Left colon (tissue), 2 donors: ENCODE data around the gene RAP1GAP2. TPM values are rescaled to one million over a fixed set of nuclear protein-coding genes. Genes with fewer than 3 reads are reported as not detected.
"Not testable (repeated sequence)": the region's sequence is repeated elsewhere in the genome, so short reads cannot be mapped to it uniquely, and the experiment has no call there.

Experiments used
- ATAC-seq: fragments of 200-7000 bp; cut with Tn5 transposase; one replicate; pipeline ENCODE4 v1.9.1; 2020; ENCODE audit warnings: mild to moderate bottlenecking, moderate library complexity
- DNase-seq, 2 donors: peaks; one replicate each; pipeline ENCODE4 v3.0.0-alpha.2; 2020
- intact Hi-C, 2 donors: fragments of 100-400 bp; cut with DNase I in 1 of 2; cut with micrococcal nuclease in 1 of 2; formaldehyde crosslinking; loops; one replicate each; pipeline versions ENCODE4 v1.11.2 to v1.14.0; 2022; cut with DNase I, micrococcal nuclease
- total RNA-seq, 2 donors: library from RNA; stranded (reverse); fragmentation: NEBNext Ultra II Directional; extraction: Animal tissue kit (Norgen Biotek cat#: 25700); gene quantifications; one replicate each; pipeline ENCODE4 v1.2.1, GENCODE V29; 2021
- donor health status: DM: no; HTN: no; CAD: no.
- donor health status: DM: yes; HTN: yes; CAD: no.

Gene RAP1GAP2
- total RNA-seq, 2 donors from 2014 or later = 40.8 to 55.2 TPM

DNA sequence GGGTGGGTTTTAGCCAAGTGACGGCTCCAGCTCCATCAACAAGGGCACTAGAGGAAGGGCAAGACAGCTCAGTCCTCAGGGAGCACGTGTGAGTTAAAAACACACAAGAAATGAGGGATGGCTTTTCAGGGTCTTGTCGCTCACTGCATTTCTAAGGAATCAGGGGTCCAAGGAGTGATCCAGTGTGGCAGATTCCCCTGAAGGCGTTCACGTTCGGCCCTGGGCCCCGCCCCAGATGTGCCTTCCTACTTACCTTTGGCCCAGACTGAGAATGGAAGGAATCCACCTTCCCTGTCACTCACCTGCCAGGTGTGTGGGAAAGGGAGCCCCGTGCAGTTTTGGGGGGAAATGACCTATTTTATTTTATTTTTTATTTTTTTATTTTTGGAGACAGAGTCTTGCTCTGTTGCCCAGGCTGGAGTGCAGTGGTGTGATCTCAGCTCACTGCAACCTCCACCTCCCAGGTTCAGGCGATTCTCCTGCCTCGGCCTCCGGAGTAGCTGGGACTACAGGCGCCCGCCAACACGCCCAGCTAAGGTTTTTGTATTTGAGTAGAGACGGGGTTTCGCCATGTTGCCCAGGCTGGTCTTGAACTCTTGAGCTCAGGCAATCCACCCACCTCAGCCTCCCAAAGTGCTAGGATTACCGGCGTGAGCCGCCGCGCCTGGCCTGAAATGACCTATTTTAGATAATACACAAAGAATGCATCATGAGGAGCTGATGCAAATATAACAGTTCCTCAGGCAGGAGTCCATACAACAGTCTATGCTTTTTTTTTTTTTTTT lies 195.3 kb downstream of the RAP1GAP2 start:
- ATAC-seq, DNase-seq, intact Hi-C loops: not testable (repeated sequence)

DNA sequence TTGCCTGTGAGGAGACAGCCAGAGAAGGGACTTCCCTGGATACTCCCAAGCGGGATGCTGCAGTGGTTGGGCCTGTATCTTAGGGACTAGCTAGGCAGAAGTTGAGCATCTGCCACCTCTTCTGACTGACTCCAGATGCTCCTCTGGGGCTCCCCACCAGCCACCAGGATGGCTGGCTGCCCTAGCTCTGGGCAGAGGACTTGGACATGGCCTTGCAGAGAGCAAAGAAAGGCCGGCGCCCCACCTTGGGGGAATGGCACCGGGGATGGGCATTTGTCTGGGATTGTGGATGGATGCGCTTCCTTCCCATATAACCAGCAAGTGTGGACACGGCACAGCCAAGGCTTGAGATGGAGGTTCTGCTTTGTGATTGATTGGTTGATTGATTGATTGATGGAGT lies 198.2 kb downstream of the RAP1GAP2 start:
- ATAC-seq = no peak
- DNase-seq = no peak
- intact Hi-C loops = no loop called here

DNA sequence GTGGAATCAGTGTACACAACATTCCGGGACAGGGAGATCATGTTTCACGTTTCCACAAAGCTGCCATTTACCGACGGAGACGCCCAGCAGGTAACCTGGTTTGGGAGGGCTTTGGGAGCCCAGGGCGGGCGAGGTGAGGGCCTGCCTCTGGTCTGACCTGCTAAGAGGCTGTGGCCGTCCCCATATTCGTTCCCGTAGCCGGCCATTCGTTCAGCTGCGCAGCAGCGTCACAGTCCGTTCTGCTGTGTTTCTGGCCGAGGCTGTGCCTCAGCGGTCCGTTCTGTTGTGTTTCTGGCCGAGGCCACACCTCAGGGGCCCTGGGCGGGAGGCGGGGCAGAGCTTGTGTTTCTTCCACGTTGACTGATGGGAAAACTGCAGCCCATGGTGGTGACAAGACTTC lies 199.1 kb downstream of the RAP1GAP2 start:
- intact Hi-C loops = no loop called here
- ATAC-seq (no peak), DNase-seq (no peak)

DNA sequence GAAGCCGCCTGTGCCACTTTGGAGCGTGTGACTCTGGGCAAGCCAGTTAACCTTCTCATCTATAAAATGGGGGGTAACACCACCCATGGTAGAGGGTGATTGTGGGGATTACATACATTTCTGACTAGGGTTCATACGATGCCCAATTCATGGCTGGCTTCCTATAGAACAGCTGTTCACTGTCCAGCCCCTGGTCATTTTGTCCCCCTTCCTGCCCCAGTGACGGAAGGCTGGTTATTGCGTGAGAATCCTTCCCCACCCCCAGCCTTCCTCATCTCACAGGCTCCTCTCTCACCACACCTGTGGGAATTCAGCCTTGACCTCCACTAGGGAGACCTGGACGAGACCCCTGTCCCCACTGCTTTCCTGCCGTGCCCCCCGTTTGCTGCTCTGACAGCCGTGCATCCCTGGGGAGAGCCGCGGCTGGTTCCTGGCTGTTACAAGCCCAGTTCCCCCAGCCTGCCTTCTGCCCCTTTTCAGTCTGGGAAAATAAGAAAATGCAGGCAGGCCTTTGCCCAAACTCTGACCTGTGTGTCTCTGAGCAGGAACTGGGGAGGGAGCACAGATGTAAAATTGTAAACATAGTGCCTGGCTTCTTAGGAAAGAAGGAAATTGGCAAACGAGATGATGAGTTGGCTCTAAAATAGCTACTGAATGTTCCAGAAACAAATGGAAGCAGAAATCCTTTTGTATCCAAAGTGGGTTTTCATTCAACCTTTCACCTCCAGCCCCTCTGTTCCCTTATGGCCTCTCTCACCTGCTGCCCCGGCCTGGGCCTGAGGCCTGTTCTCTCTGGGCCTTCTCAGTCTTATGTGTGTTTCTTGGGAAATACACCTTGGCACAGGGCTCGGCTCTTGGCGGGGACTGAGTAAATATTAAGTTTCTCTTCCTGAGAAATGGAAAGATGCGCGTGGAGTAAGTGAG lies 199.9 kb downstream of the RAP1GAP2 start:
- intact Hi-C loops = no loop called here
- DNase-seq = no peak
- ATAC-seq = no peak

- no peak for ATAC-seq
- intact Hi-C loops = no loop called here
- no peak for DNase-seq
Observed at GRCh38 chr17:2996810-2997670, 200.8 kb downstream of the RAP1GAP2 start.

GRCh38 chr17:2998469-2998901 lies 202.2 kb downstream of the RAP1GAP2 start:
- DNase-seq, intact Hi-C loops, ATAC-seq: not testable (repeated sequence)

GRCh38 chr17:3002538-3003295 lies 206.5 kb downstream of the RAP1GAP2 start:
- intact Hi-C loops = loop anchor here in 1 of 2 donors (10.0 kb wide), 1 partner anchor 178 kb away; no protein-coding TSS in a partner anchor
- ATAC-seq = peak; percentile 16
- peak; percentile 56 to 61 for DNase-seq

GRCh38 chr17:3003296-3004149 lies 207.3 kb downstream of the RAP1GAP2 start:
- peak; percentile 4 for ATAC-seq
- intact Hi-C loops = loop anchor here in 1 of 2 donors (10.0 kb wide), 1 partner anchor 179 kb away; no protein-coding TSS in a partner anchor
- DNase-seq = peak; percentile 31 to 44

DNA sequence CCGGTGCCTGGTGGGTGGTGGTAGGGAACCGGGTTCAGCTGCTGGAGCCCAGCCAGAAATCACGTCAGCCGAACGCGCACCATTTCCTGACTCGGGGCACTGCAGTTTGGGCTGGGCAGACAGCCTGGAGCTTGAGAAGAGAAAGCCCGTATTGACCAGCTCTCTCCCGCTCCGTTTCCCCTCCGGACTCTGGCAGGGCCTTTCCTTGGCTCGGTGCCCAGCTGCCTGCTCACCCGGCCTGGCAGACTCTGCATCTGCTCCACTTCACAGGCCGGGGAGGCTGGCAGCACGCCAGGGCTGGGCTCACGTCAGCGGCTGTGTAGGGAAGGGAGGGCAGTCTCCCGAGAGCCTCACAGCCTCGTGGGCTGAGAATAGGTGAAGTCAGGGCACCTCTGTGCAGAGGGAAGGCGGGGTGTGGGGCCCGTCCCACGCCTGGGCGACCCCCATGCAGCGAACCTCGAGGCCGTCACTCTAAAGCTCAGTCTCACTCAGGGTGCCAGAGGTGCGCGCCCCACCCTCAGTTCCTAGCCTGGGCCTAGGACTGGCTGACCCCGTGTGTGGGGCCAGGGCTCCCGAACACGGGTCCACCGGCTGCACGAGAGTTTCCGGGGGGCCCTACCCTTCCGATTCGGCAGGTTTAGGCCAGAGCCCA lies 208.0 kb downstream of the RAP1GAP2 start:
- intact Hi-C loops = loop anchor here in 1 of 2 donors (10.0 kb wide), 1 partner anchor 179 kb away; no protein-coding TSS in a partner anchor
- DNase-seq = peak; percentile 98 to 99

DNA sequence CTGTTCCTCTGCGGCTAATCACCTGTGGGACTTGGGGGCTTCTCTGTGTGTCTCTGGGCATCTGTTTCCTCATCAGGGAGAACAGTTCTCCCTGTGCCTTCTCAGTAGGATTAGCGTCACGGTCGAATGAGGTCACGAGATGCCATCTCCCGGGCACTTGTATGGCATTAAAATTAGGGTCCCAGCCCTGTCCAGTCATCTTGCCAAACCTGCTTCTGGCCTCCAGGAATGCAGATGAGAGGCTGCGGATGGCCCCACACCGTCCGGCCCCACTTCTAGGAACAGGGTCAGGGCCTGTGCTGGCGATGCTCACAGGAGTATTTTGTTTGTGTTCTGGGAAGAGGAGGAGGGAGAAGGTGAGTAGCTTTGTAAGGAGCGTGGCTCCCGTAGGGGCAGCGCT lies 208.7 kb downstream of the RAP1GAP2 start:
- ATAC-seq = no peak
- intact Hi-C loops = loop anchor here in 1 of 2 donors (10.0 kb wide), 1 partner anchor 180 kb away; no protein-coding TSS in a partner anchor
- peak in 1 of 2 donors; percentile 35 for DNase-seq

More for the DNA sequence above, 208.0 kb downstream of the RAP1GAP2 start:
- peak; percentile 91 for ATAC-seq

GRCh38 chr17:3005696-3006095 lies 209.5 kb downstream of the RAP1GAP2 start:
- ATAC-seq (no peak), DNase-seq (no peak)
- intact Hi-C loops = loop anchor here in 1 of 2 donors (10.0 kb wide), 1 partner anchor 181 kb away; no protein-coding TSS in a partner anchor

GRCh38 chr17:3006801-3007200 lies 210.6 kb downstream of the RAP1GAP2 start:
- intact Hi-C loops = loop anchor here in 1 of 2 donors (10.0 kb wide), 1 partner anchor 182 kb away; no protein-coding TSS in a partner anchor
- ATAC-seq (no peak), DNase-seq (no peak)

GRCh38 chr17:3007651-3008121 lies 211.4 kb downstream of the RAP1GAP2 start:
- intact Hi-C loops = loop anchor here in 1 of 2 donors (10.0 kb wide), 1 partner anchor 183 kb away; no protein-coding TSS in a partner anchor
- ATAC-seq (no peak), DNase-seq (no peak)

DNA sequence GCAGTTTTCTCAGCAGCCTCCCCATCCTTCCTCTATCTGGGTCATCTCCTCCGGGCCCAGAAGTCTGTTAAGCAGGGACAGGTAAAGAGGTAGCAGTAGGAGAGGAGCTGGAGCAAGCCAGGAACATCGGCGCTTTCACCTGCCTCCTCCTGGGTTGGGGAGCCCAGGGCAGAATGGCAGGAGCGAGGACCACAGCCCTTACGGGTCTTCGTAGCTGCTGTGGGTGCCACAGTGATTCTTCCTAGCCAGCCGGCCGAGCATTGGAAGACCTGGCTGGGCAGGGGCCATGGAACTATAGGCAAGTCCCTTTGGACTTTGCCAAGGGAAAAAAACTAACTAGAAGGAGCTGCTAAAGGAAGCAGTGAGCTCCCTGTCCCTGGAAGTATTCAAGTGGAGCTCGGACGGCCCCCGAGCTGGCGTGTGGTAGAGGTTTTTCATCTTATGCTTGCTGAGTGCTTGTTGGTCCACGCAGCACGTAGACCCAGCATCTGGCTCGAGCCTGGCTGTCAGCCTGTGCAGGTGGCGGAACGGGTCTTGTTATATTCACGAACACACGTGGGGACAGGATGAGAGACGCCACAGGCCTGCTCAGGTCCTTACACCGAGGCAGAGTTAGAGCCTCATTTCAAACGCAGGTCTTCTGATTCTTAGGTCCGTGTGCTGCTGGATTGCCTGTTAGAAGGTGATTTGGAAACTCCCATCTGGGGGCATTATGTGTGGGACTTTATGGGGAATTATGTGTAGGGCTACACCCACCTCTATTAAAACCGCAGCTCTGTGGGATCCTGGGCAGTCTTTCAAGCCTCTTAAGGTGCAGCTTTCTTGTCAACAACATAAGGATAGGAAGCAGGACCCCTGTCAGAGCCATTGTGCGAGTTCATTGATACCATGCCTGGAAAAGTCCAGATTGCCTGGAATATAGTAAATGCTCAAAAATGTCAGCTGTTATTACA lies 212.4 kb downstream of the RAP1GAP2 start:
- no peak for DNase-seq
- intact Hi-C loops = loop anchor here in 1 of 2 donors (10.0 kb wide), 1 partner anchor 184 kb away; no protein-coding TSS in a partner anchor

More for the DNA sequence above, 212.4 kb downstream of the RAP1GAP2 start:
- ATAC-seq = no peak
